Gastroesophageal sphincter (tissue), 3 donors: ENCODE measurements around the gene PPP3R2.

Experiments
- POLR2A ChIP-seq, 2 donors: fragments of 450-650 bp; IDR thresholded peaks; one replicate each; pipeline ENCODE4 v1.6.1; 2017; ENCODE audit warnings: antibody characterized with exemption in 2 of 2, mild to moderate bottlenecking in 2 of 2, moderate library complexity in 1 of 2
- TF ChIP-seq, protein P1 (sequence below), 4 experiments: fragments of 200-600 bp in 2 of 4; fragments of 450-650 bp in 2 of 4; sonication (generic) in 1 of 4; IDR thresholded peaks; one replicate each; pipeline ENCODE4 v1.5.1; 2017 to 2019; ENCODE audit warnings: antibody characterized with exemption in 4 of 4, mild to moderate bottlenecking in 2 of 4, moderate library complexity in 2 of 4

DNA sequence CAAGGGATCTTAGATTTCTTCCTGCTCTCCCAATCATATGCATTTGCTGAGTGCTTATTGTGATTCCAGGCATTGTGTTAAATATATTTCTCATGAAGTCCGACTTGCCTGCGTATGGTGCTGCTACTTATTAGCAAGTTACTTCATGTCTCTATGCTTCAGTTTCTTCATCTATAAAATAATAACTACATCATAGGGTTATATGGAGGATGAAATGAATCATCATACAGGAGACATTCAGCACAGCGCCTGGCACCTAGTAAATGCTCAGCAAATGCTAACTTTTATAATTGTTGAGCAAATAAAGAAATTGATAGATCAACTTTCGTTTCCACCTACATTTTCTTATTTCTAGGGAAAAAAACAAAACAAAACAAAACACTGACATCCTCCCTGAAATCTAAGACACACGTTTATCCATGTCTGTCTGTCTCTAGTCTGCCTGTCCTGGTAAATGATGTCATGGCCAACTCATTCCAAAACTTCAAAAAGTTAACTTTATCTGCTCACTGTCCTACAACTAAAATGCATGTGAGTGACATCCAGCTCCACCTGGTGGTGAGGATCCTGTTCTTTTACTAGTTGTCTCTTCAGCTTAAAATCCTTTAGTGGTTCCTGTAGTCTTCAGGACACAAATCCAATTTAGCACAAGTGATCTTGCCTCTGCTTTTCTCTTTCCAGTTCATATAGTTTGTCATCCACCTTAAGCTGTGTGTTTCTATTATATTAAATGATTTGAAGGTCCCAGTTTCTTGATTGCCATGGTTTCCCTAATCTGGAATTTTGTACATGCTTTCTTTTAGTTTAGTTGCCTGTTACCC is 27.7 kb downstream of the PPP3R2 start:
- TF ChIP-seq, protein P1, sequence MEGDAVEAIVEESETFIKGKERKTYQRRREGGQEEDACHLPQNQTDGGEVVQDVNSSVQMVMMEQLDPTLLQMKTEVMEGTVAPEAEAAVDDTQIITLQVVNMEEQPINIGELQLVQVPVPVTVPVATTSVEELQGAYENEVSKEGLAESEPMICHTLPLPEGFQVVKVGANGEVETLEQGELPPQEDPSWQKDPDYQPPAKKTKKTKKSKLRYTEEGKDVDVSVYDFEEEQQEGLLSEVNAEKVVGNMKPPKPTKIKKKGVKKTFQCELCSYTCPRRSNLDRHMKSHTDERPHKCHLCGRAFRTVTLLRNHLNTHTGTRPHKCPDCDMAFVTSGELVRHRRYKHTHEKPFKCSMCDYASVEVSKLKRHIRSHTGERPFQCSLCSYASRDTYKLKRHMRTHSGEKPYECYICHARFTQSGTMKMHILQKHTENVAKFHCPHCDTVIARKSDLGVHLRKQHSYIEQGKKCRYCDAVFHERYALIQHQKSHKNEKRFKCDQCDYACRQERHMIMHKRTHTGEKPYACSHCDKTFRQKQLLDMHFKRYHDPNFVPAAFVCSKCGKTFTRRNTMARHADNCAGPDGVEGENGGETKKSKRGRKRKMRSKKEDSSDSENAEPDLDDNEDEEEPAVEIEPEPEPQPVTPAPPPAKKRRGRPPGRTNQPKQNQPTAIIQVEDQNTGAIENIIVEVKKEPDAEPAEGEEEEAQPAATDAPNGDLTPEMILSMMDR (IDR thresholded peaks at IDR 0.05), result peak in 1 of 4 experiments; percentile 18
- TF ChIP-seq POLR2A (IDR thresholded peaks at IDR 0.05), result no peak
